GM18502 (cell line): ENCODE measurements around the gene MBOAT2.

Source experiments
- ATAC-seq: cut with Tn5 transposase; IDR thresholded peaks from one replicate; pipeline ENCODE4 v1.9.1; 2021; ENCODE audit warnings: mild to moderate bottlenecking; ENCODE audit not compliant: unreplicated experiment, poor library complexity

The MBOAT2 gene

DNA sequence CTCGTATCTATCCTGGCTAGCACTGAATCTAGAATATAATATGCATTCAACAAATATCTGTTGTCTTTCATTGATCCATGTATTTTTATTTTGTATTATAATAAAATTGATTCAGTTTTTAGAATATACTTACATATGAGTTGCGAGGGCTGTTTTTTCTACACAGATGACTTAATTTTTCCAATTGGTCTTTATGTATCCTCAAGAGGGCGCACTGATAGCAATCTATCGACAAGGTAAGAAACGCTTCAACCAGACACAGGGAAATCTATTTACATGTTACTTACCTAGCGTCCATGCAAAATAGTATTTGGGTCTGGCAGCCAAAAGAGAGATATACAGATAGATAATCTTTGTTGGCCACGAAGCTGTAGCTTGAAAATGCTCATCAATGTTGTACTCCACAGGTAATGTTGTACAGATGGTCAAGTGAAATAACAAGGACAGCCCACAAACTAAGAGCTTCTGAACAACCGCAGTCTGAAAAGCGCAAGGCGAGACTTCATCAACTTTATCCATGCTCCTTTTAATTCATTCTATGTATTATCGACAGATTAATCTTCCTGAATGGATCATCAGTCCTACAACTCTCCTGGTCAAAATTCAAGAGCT lies 130.6 kb downstream of the MBOAT2 start:
- ATAC-seq: no peak

DNA sequence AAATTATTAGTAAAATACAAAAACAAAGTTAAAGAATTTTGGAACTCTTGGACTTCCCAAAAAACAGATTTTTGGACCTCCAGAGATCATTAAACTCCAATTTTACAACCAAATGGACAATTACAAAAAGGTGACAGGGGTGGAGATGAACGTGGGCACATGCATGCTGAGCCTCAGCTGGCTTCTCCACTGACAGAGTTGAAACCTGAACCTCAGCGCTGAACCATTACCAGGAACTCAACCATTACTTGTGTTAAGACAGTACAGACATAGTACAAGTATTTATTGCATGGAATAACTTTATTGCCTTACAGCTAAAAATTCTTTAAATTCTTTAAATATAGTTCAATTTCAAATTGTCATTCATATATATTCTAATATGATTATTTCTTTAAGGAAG lies 133.0 kb downstream of the MBOAT2 start:
- ATAC-seq: no peak

- no peak for ATAC-seq
These were observed 136.1 kb downstream of the MBOAT2 start for GRCh38 chr2:8867363-8867762.

- no peak for ATAC-seq
These were observed 140.0 kb downstream of the MBOAT2 start for GRCh38 chr2:8863331-8863953.

GRCh38 chr2:8862230-8862629 lies 141.3 kb downstream of the MBOAT2 start:
- no peak for ATAC-seq

DNA sequence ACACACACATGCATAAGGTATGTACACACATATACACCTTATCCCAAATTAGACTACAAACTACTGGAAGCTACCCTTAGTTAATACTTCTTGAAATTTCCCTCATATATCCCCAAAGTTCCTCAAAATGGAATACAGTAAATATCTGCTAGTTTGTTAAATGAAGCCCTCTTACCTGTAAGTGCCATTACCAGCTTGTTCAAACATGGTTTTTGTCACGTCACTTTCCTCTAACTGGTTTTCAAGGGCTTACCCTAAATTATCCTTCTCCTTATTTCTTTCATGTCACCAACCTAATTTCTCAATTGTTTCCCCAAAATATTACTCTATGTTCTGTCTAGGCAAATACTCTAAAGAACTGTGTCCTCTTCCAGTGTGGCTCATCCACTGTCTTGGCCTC lies 141.7 kb downstream of the MBOAT2 start:
- no peak for ATAC-seq

DNA sequence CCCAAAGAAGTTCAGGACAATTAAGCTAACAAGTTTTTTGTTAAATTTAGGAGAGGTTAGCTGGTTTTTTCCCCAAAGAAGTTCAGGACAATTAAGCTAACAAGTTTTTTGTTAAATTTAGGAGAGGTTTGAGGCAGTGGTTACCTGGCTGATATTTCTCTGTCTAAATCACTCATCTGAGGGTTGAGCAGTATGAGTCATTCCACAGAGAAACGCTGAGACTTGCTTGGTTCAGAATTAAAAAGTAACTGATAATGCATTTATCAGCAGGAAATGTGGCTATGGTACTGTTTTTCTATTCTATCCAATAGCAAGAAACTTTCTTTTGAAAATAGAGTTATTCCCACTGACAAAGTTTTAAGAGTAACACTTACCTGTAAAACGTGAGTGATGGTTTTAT lies 143.2 kb downstream of the MBOAT2 start:
- no peak for ATAC-seq

- no peak for ATAC-seq
These were observed 144.6 kb downstream of the MBOAT2 start for GRCh38 chr2:8858910-8859309.

GRCh38 chr2:8858264-8858663 lies 145.2 kb downstream of the MBOAT2 start:
- ATAC-seq: no peak

DNA sequence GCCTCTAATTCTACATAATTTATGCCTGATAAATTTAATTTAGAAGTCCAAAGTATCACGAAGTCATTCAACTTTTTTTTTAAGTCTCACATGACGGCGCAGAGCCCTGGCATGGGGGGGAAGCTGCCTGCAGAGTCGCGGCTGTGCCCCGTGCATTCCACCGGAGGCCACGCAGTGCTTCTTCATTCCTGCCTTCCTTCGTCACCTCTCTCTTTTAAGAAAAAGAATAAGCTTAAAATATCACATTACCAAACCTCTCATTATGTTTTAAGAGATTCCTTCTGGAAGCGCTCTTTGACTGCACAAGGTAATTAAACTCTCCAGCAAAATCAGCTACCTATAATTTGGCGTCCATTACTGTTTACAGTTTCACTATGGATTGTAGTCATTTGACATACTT lies 145.8 kb downstream of the MBOAT2 start:
- ATAC-seq: no peak

DNA sequence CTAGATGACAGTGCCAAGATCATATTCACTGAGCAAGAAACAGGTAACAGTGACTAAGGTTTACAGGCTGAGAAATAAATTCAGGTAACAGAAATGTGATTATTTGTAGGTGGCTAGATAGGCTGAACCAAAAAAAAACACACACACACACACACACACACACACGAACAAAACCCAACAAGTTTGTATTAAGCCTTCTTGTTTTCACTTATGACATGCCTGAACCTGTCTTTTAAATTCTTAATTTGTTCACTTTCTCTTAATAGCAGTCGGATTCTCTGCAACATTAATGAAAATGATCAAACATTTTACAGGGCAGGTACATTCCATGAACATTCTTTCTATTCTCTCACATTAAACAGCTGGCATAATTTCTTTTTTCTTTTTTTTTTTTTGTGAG lies 147.3 kb downstream of the MBOAT2 start:
- ATAC-seq: no peak

DNA sequence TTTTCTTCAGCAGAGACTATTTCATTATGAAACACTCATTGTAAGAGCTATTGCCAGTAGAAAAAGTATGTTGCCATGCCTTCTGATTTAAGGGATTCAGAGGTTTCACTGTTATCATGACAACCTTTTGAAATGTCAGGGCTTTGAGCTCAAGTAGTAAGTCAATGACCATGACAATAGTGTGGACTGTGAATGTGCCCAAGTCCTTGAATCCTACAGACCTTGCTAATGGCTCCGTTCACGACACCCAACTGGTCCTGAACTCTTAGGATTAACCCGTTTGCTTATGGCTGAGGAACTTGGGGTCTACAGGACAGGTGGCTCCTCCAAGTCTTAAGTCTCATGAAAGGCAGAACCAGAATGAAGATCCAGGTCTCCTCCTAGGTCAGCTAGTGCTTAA lies 148.5 kb downstream of the MBOAT2 start:
- no peak for ATAC-seq

GRCh38 chr2:8853426-8853825 lies 150.1 kb downstream of the MBOAT2 start:
- ATAC-seq: no peak

DNA sequence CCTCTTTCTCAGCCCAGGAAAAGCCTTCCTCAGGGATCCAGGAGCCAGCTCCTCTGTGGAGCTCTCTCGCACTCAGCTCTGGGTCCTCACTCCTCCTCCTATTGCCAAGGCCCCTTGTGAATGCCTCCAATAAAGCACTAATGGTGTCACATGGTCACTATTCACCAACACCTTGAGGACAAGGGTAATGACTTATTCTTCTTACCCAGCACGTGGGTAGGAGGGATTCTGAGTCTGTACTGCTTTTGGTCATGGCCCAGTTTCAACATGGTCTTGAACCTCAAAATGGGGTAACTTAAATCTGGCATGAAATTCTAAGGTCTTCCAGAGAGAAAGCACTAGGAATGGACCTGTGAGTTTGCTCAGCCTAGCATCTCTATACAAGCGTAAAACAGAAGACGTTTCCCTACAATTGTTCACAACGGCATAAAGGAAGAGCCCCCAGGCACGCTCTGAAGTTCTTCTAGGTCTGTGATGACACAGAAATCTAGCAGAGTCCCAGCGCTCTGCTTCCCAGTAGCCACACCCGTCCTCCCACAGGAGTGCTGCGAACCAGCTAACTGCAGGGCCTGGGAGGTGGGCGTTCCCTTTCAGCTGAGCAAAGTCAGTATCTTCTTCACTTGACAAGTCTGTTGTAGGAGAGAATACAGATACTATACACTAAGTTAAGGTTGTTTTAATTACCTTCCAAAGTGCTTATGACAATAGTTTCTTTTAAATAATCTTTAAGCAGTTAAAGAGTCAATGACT lies 151.5 kb downstream of the MBOAT2 start:
- no peak for ATAC-seq

DNA sequence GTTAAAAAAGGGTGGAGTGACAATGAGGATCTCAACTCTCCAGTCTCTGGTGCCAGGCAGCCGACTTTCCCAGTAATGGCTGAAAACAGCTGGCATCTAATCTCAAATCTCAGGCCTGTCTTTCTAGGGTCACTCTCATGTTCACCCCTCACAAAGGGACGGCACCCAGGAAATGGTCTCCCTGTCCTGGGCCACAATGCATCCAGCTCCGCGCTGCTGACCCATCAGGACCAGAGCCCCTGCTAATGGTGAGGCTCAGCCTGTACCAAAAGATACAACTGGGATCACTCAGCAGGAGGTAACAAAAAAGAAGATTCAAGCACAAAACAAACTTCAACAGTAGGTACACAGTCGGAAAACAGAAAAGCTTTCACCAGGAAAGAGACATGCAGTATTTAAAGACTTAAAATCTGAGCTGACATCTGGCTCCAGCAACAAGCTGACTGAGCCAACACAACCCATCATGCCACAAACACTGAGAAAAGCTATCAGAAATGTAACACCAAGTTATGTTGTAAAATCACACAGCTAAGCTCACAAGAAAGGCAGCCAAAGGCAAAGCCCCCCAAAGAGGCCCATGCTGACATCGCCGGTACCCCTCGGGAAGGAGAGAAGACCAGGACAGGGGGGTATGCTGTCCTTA lies 152.5 kb downstream of the MBOAT2 start:
- ATAC-seq: no peak

GRCh38 chr2:8849327-8849726 lies 154.2 kb downstream of the MBOAT2 start:
- ATAC-seq: no peak

DNA sequence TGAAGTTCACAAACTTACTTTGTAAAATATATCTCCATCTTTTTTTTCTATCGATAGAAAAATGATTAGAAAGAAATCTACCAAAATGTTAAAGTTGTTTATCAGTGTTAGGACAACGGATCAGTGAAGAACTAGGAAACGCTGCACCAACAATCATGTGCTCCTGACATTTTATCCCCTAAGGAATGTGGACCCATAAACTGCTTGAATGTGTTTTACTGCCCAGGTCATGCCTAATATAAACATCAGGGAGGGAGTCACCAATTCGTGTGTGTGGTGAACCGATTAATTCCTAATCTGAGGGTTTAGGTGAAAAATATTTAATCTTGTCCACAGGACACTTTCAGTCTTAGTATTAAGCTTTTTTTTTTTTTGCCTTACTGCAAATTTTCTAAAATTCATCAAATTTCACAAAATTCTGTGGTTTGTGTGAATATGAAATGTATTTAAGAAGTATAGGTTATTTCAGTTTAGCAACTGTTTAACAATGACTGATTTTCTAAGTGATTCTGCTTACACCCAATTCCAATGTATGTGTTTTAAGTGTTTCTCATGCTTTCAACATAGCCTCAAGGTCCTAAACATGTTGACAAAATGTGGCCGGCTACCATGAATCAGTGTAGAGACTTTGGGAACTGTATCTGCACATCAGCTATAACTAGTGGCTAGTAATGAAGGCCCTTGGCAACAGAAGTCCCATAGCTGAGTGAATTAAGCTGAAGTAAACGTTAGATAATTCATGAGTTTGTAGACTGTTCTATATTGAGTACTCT lies 155.0 kb downstream of the MBOAT2 start:
- ATAC-seq: no peak

DNA sequence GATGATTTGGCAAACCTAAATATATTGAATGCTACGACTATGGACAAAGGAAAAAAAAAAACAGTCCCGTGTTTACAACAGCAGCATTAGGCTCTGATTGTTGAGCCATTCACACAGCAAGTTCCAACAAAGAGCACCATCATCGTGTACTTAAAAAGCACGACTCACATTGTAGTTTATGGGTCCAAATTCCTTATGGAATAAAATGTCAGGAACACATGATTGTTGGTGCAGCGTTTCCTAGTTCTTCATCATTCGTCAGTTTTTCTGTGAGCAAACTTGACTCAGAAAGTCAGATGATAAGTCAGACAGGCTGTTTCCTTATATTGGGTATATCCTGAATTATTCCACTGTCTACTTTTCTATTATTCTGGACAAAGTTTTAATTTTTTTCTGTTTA lies 156.1 kb downstream of the MBOAT2 start:
- ATAC-seq: no peak

- ATAC-seq: no peak
These were observed 161.6 kb downstream of the MBOAT2 start for GRCh38 chr2:8841932-8842331.

- no peak for ATAC-seq
These were observed 162.9 kb downstream of the MBOAT2 start for GRCh38 chr2:8840475-8841091.
